ENCODE results near the gene FER.
"Not testable (repeated sequence)": the region's sequence is repeated elsewhere in the genome, so short reads cannot be mapped to it uniquely, and the experiment has no call there.

FER gene

DNA sequence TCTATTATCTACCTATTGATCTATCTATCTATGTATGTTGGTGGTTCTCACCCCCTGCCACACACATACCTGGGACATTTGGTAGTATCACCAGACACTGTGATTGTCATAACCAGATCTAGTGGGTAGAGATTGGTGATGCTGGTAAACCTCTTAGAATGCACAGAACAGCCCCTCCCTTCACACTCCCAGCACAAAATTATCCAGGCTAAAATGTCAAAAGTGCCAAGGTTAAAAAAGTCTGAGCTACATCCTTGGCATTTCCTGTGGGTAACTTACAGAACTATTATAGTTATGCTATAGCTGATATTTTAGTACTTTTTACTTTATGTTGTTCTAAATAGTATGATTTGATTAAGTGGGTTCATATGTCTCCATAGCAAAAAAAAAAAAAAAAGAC lies 151.0 kb downstream of the FER start:
- no peak overlapping the region for H3K27ac ChIP-seq (ENCODE audit: low read depth, low read length)
- no peaks in the 10 kb centered on the region for H3K9me3 ChIP-seq (ENCODE audit: low read length)
- no peak overlapping the region for H3K9ac ChIP-seq (ENCODE audit: low read length)
- no peaks in the 10 kb centered on the region for H3K4me1 ChIP-seq (ENCODE audit: insufficient read depth, low read length)
- H3K4me3 ChIP-seq (ENCODE audit: low read depth in 1 of 2, low read length in 2 of 2): no peak overlapping the region
- H3K27me3 ChIP-seq (ENCODE audit: control insufficient read depth in 1 of 2, insufficient read depth in 2 of 2, low read length in 2 of 2): no peaks in the 10 kb centered on the region
- H3K36me3 ChIP-seq (ENCODE audit: insufficient read depth, low read length): peaks cover 5% of the 10 kb centered on the region

GRCh38 chr5:108899244-108899643 lies 151.5 kb downstream of the FER start:
- not testable (repeated sequence) for H3K27me3 ChIP-seq (ENCODE audit: control insufficient read depth in 1 of 2, insufficient read depth in 2 of 2, low read length in 2 of 2); H3K27ac ChIP-seq (ENCODE audit: low read depth, low read length); H3K4me1 ChIP-seq (ENCODE audit: insufficient read depth, low read length); H3K36me3 ChIP-seq (ENCODE audit: insufficient read depth, low read length); H3K9ac ChIP-seq (ENCODE audit: low read length); H3K9me3 ChIP-seq (ENCODE audit: low read length); H3K4me3 ChIP-seq (ENCODE audit: low read depth in 1 of 2, low read length in 2 of 2)

DNA sequence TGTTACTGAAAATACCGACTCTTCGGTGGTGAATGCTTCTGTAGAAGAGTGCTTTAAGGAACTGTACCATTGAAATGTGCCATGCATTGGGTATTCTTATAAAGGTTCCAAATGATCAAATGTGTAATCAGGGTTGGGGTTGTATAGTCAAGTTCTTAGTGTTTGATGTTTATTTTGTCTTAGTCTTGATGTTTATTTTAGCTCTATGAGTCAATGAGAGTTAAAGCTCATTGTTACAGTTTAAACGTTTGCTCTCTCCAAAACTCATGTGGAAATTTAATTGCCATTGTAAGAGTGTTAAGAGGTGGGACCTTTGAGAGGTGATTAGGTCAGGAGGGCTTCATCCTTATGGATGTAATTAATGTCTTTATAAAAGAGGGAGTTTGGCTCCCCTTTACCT lies 153.0 kb downstream of the FER start:
- H3K4me1 ChIP-seq (ENCODE audit: insufficient read depth, low read length): no peaks in the 10 kb centered on the region
- peaks cover 5% of the 10 kb centered on the region for H3K36me3 ChIP-seq (ENCODE audit: insufficient read depth, low read length)
- no peak overlapping the region for H3K9ac ChIP-seq (ENCODE audit: low read length)

GRCh38 chr5:108905805-108906204 lies 158.1 kb downstream of the FER start:
- H3K9ac ChIP-seq (ENCODE audit: low read length): no peak overlapping the region
- H3K27ac ChIP-seq (ENCODE audit: low read depth, low read length): no peak overlapping the region
- H3K27me3 ChIP-seq (ENCODE audit: control insufficient read depth in 1 of 2, insufficient read depth in 2 of 2, low read length in 2 of 2): no peaks in the 10 kb centered on the region
- H3K4me1 ChIP-seq (ENCODE audit: insufficient read depth, low read length): no peaks in the 10 kb centered on the region
- H3K4me3 ChIP-seq (ENCODE audit: low read depth in 1 of 2, low read length in 2 of 2): no peak overlapping the region
- H3K36me3 ChIP-seq (ENCODE audit: insufficient read depth, low read length): no peaks in the 10 kb centered on the region
- no peaks in the 10 kb centered on the region for H3K9me3 ChIP-seq (ENCODE audit: low read length)

More for the DNA sequence above, 153.0 kb downstream of the FER start:
- no peaks in the 10 kb centered on the region for H3K27me3 ChIP-seq (ENCODE audit: control insufficient read depth in 1 of 2, insufficient read depth in 2 of 2, low read length in 2 of 2)
- no peaks in the 10 kb centered on the region for H3K9me3 ChIP-seq (ENCODE audit: low read length)
- no peak overlapping the region for H3K27ac ChIP-seq (ENCODE audit: low read depth, low read length)
- no peak overlapping the region for H3K4me3 ChIP-seq (ENCODE audit: low read depth in 1 of 2, low read length in 2 of 2)

DNA sequence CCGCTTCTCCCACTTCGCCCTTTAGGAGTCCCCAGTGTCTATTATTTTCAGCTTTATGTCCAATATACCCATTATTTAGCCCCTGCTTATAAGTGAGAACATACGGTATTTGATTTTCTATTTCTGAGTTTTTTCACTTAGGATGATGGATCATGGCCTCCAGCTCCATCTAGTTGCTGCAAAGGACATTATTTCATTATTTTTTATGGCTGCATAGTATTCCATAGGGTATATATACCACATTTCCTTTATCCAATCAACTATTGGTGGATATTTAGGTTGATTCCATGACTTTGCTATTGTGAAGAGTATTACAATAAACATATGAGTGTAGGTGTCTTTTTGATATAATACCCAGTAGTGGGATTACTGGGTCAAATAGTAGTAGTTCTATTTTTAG lies 162.9 kb downstream of the FER start:
- no peaks in the 10 kb centered on the region for H3K27me3 ChIP-seq (ENCODE audit: control insufficient read depth in 1 of 2, insufficient read depth in 2 of 2, low read length in 2 of 2)
- H3K9ac ChIP-seq (ENCODE audit: low read length): no peak overlapping the region
- H3K4me3 ChIP-seq (ENCODE audit: low read depth in 1 of 2, low read length in 2 of 2): no peak overlapping the region
- H3K9me3 ChIP-seq (ENCODE audit: low read length): no peaks in the 10 kb centered on the region
- no peaks in the 10 kb centered on the region for H3K4me1 ChIP-seq (ENCODE audit: insufficient read depth, low read length)
- no peak overlapping the region for H3K27ac ChIP-seq (ENCODE audit: low read depth, low read length)
- no peaks in the 10 kb centered on the region for H3K36me3 ChIP-seq (ENCODE audit: insufficient read depth, low read length)

DNA sequence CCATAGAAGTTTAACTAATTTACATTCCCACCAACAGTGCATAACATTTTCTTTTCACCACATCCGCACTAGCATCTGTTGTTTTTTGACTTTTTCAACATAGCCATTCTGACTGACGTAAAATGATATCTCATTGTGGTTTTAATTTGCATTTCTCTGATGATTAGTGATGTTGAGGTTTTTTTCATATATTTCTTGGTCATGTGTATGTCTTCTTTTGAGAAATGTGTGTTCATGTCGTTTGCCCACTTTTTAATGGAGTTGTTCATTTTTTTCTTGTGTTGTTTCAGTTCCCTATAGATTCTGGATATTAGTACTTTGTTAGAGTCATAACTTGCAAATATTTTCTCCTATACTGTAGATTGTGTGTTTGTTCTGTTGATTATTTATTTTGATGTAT lies 163.4 kb downstream of the FER start:
- Histone ChIP-seq H3K9me3 (ENCODE audit: low read length) (no peaks in the 10 kb centered on the region), H3K27ac (ENCODE audit: low read depth, low read length) (no peak overlapping the region), H3K9ac (ENCODE audit: low read length) (no peak overlapping the region), H3K36me3 (ENCODE audit: insufficient read depth, low read length) (no peaks in the 10 kb centered on the region), H3K4me3 (ENCODE audit: low read depth in 1 of 2, low read length in 2 of 2) (no peak overlapping the region), H3K4me1 (ENCODE audit: insufficient read depth, low read length) (no peaks in the 10 kb centered on the region), H3K27me3 (ENCODE audit: control insufficient read depth in 1 of 2, insufficient read depth in 2 of 2, low read length in 2 of 2) (no peaks in the 10 kb centered on the region)

DNA sequence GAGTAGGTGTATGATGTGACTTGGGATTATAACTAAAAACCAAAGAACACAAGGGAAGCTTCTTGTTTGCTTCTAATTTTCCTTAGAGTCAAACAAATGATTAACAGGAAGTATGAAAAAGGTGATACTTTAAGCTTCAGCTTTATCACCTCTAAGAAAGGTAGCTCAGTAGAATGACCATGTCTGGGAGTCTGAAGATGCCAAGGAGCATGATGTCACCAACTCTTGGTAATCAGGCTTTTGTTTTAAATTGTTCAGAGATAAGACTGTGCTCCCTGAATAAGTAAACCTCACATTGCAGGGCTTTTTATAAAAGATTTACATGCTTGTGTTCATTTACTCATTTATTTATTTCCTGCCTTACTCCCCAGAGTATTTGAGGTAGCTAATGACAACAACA lies 169.9 kb downstream of the FER start:
- Histone ChIP-seq H3K9me3 (ENCODE audit: low read length) (no peaks in the 10 kb centered on the region), H3K27ac (ENCODE audit: low read depth, low read length) (no peak overlapping the region), H3K4me1 (ENCODE audit: insufficient read depth, low read length) (no peaks in the 10 kb centered on the region), H3K4me3 (ENCODE audit: low read depth in 1 of 2, low read length in 2 of 2) (no peak overlapping the region), H3K36me3 (ENCODE audit: insufficient read depth, low read length) (no peaks in the 10 kb centered on the region), H3K9ac (ENCODE audit: low read length) (no peak overlapping the region), H3K27me3 (ENCODE audit: control insufficient read depth in 1 of 2, insufficient read depth in 2 of 2, low read length in 2 of 2) (no peaks in the 10 kb centered on the region)

- Histone ChIP-seq H3K4me3 (ENCODE audit: low read depth in 1 of 2, low read length in 2 of 2) (no peak overlapping the region), H3K27ac (ENCODE audit: low read depth, low read length) (no peak overlapping the region), H3K36me3 (ENCODE audit: insufficient read depth, low read length) (no peaks in the 10 kb centered on the region), H3K9me3 (ENCODE audit: low read length) (no peaks in the 10 kb centered on the region), H3K4me1 (ENCODE audit: insufficient read depth, low read length) (no peaks in the 10 kb centered on the region), H3K9ac (ENCODE audit: low read length) (no peak overlapping the region), H3K27me3 (ENCODE audit: control insufficient read depth in 1 of 2, insufficient read depth in 2 of 2, low read length in 2 of 2) (no peaks in the 10 kb centered on the region)
These were observed 172.1 kb downstream of the FER start for GRCh38 chr5:108919591-108920326.

DNA sequence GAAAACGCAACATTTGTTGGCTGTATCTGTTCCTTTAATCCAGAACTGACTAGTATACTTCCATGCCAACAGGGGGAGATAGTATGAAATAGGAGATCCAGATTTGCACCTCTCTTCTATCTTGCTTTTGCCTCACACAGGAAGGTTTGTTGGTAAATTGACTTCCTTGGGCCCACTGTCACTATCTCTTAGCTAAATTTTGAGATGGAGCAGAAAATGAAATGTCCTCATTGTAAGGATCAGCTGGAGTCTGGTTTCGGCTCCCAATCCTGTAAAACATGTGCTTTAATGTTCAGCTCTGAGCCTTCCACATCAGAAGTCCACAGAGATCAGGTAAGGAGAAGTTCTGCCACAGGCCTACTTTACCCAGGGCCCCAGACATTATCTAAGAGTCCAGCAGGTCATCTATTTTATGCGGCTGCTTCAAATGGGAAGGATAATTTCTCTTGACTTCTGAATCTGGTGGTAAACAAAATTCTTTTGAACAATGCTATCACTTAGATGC lies 176.8 kb downstream of the FER start:
- H3K9ac ChIP-seq (ENCODE audit: low read length): no peak overlapping the region
- H3K27ac ChIP-seq (ENCODE audit: low read depth, low read length): no peak overlapping the region
- no peaks in the 10 kb centered on the region for H3K4me1 ChIP-seq (ENCODE audit: insufficient read depth, low read length)
- H3K27me3 ChIP-seq (ENCODE audit: control insufficient read depth in 1 of 2, insufficient read depth in 2 of 2, low read length in 2 of 2): no peaks in the 10 kb centered on the region
- H3K9me3 ChIP-seq (ENCODE audit: low read length): no peaks in the 10 kb centered on the region
- H3K36me3 ChIP-seq (ENCODE audit: insufficient read depth, low read length): no peaks in the 10 kb centered on the region
- H3K4me3 ChIP-seq (ENCODE audit: low read depth in 1 of 2, low read length in 2 of 2): no peak overlapping the region

GRCh38 chr5:108925073-108925472 lies 177.4 kb downstream of the FER start:
- Histone ChIP-seq H3K36me3 (ENCODE audit: insufficient read depth, low read length) (no peaks in the 10 kb centered on the region), H3K9ac (ENCODE audit: low read length) (no peak overlapping the region), H3K4me3 (ENCODE audit: low read depth in 1 of 2, low read length in 2 of 2) (no peak overlapping the region), H3K9me3 (ENCODE audit: low read length) (no peaks in the 10 kb centered on the region), H3K27ac (ENCODE audit: low read depth, low read length) (no peak overlapping the region), H3K4me1 (ENCODE audit: insufficient read depth, low read length) (no peaks in the 10 kb centered on the region), H3K27me3 (ENCODE audit: control insufficient read depth in 1 of 2, insufficient read depth in 2 of 2, low read length in 2 of 2) (no peaks in the 10 kb centered on the region)

GRCh38 chr5:108930107-108930506 lies 182.4 kb downstream of the FER start:
- H3K9ac ChIP-seq (ENCODE audit: low read length): no peak overlapping the region
- no peaks in the 10 kb centered on the region for H3K36me3 ChIP-seq (ENCODE audit: insufficient read depth, low read length)
- no peaks in the 10 kb centered on the region for H3K27me3 ChIP-seq (ENCODE audit: control insufficient read depth in 1 of 2, insufficient read depth in 2 of 2, low read length in 2 of 2)
- no peak overlapping the region for H3K27ac ChIP-seq (ENCODE audit: low read depth, low read length)
- no peak overlapping the region for H3K4me3 ChIP-seq (ENCODE audit: low read depth in 1 of 2, low read length in 2 of 2)
- H3K9me3 ChIP-seq (ENCODE audit: low read length): no peaks in the 10 kb centered on the region
- H3K4me1 ChIP-seq (ENCODE audit: insufficient read depth, low read length): peaks cover 1% of the 10 kb centered on the region

GRCh38 chr5:108935611-108936010 lies 187.9 kb downstream of the FER start:
- Histone ChIP-seq H3K9me3 (ENCODE audit: low read length) (no peaks in the 10 kb centered on the region), H3K27me3 (ENCODE audit: control insufficient read depth in 1 of 2, insufficient read depth in 2 of 2, low read length in 2 of 2) (no peaks in the 10 kb centered on the region), H3K4me3 (ENCODE audit: low read depth in 1 of 2, low read length in 2 of 2) (no peak overlapping the region), H3K36me3 (ENCODE audit: insufficient read depth, low read length) (no peaks in the 10 kb centered on the region), H3K4me1 (ENCODE audit: insufficient read depth, low read length) (peaks cover 11% of the 10 kb centered on the region), H3K9ac (ENCODE audit: low read length) (no peak overlapping the region), H3K27ac (ENCODE audit: low read depth, low read length) (no peak overlapping the region)

Data from muscle layer of colon (tissue), 2 donors.